Ishikawa (cell line): ENCODE data around the gene ASTN2.

ENCODE experiments used
- CEBPB ChIP-seq: IDR thresholded peaks from 2 replicates; pipeline ENCODE4 v1.6.1; 2012
- CREB1 ChIP-seq: IDR thresholded peaks from 2 replicates; pipeline ENCODE4 v1.6.1; 2012; ENCODE audit warnings: low read depth
- EGR1 ChIP-seq: IDR thresholded peaks from 2 replicates; pipeline ENCODE4 v1.6.1; 2012
- EP300 ChIP-seq: IDR thresholded peaks from 2 replicates; pipeline ENCODE4 v1.6.1; 2012; ENCODE audit warnings: borderline replicate concordance
- FOXM1 ChIP-seq: IDR thresholded peaks from 2 replicates; pipeline ENCODE4 v1.6.1; 2012; ENCODE audit warnings: low read depth, borderline replicate concordance
- MAX ChIP-seq: IDR thresholded peaks from 2 replicates; pipeline ENCODE4 v1.6.1; 2012
- NFIC ChIP-seq: IDR thresholded peaks from 2 replicates; pipeline ENCODE4 v1.6.1; 2012
- RAD21 ChIP-seq: IDR thresholded peaks from 2 replicates; pipeline ENCODE4 v1.6.1; 2012; ENCODE audit warnings: low read depth
- REST ChIP-seq: IDR thresholded peaks from 2 replicates; pipeline ENCODE4 v1.6.1; 2012; ENCODE audit warnings: low read depth, mild to moderate bottlenecking
- TAF1 ChIP-seq: IDR thresholded peaks from 2 replicates; pipeline ENCODE4 v1.6.1; 2012; ENCODE audit warnings: low read depth, mild to moderate bottlenecking
- TCF12 ChIP-seq: IDR thresholded peaks from 2 replicates; pipeline ENCODE4 v1.6.1; 2012; ENCODE audit warnings: low read depth
- TEAD4 ChIP-seq: IDR thresholded peaks from 2 replicates; pipeline ENCODE4 v1.6.1; 2012
- USF1 ChIP-seq: IDR thresholded peaks from 2 replicates; pipeline ENCODE4 v1.6.1; 2012
- YY1 ChIP-seq: IDR thresholded peaks from 2 replicates; pipeline ENCODE4 v1.6.1; 2012; ENCODE audit warnings: low read depth
- ZBTB7A ChIP-seq: IDR thresholded peaks from 2 replicates; pipeline ENCODE4 v1.6.1; 2012; ENCODE audit warnings: low read depth

The ASTN2 gene

GRCh38 chr9:117073539-117074341 is 341.1 kb downstream of the ASTN2 start:
- TF ChIP-seq TAF1 (no peak), RAD21 (peak; percentile 55; the same call in 1 of the 2 replicates)

GRCh38 chr9:117073071-117073470 is 341.8 kb downstream of the ASTN2 start:
- no peak for TF ChIP-seq REST
- TF ChIP-seq FOXM1 = no peak
- no peak for TF ChIP-seq TAF1
- no peak for TF ChIP-seq ZBTB7A
- TF ChIP-seq NFIC = no peak
- no peak for TF ChIP-seq USF1
- TF ChIP-seq TCF12 = no peak
- TF ChIP-seq RAD21 = no peak
- TF ChIP-seq TEAD4 = no peak
- TF ChIP-seq EGR1 = no peak
- no peak for TF ChIP-seq EP300
- no peak for TF ChIP-seq YY1
- no peak for TF ChIP-seq MAX

- TF ChIP-seq EP300 (no peak), USF1 (no peak), TAF1 (no peak), TCF12 (no peak), CREB1 (no peak), REST (no peak), TEAD4 (no peak), CEBPB (no peak), FOXM1 (no peak), EGR1 (no peak)
Observed at GRCh38 chr9:117072216-117072615, 342.6 kb downstream of the ASTN2 start.

- no peak for TF ChIP-seq REST
- no peak for TF ChIP-seq YY1
- TF ChIP-seq MAX = no peak
- no peak for TF ChIP-seq RAD21
- TF ChIP-seq CEBPB = no peak
- no peak for TF ChIP-seq NFIC
- no peak for TF ChIP-seq EP300
- no peak for TF ChIP-seq EGR1
- TF ChIP-seq FOXM1 = no peak
- no peak for TF ChIP-seq TAF1
Observed at GRCh38 chr9:117063721-117064471, 351.0 kb downstream of the ASTN2 start.
